Hematopoietic multipotent progenitor cell treated with erythropoietin and hydrocortisone succinate and interleukin-3 and kit ligand, for 17 days (in vitro differentiated cells): ENCODE data around the gene CYP4V2.

Experiments
- DNase-seq: peaks from one replicate; pipeline ENCODE4 v3.0.0-alpha.2; 2015; ENCODE audit warnings: low spot score

CYP4V2 gene

GRCh38 chr4:186191200-186192065, at the start of gene CYP4V2:
TSS of gene CYP4V2 (plus strand) at chr4:186191567. CDS start at chr4:186191824, 257 bp downstream.
- DNase-seq = peak; percentile 50

GRCh38 chr4:186144198-186144945, 47.0 kb upstream of the CYP4V2 start:
- no peak for DNase-seq

DNA sequence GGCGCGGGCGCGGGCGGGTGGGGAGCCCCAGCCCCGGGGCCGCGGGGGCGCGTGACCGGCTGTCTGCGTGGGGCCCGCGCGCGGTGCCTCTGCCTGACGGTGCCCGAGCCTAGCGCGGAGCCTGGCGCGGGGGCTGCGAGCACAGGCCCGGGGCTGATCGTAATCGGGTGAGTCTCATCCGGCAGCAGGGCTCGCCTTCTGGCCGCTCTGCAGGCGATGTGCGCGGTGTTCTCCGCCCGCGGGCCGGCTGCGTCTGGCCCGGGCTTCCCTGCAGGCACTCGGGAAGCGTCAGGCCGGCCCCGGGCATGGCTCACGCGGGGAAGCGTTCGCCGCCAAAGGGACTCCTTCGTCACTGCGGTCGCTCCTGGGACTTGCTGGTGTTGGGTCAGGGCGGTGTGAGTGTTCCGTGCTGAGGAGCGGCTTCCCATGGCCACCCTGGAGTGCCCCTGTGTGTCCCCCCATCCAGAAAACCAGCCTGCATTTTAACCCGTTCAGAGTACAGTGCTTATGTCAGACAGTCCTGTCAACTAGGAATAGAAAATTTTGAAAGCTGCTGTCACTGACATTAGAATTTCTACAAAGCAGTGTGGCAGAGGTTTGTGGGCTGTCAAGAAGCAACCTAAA, 46.3 kb upstream of the CYP4V2 start:
- DNase-seq = no peak

DNA sequence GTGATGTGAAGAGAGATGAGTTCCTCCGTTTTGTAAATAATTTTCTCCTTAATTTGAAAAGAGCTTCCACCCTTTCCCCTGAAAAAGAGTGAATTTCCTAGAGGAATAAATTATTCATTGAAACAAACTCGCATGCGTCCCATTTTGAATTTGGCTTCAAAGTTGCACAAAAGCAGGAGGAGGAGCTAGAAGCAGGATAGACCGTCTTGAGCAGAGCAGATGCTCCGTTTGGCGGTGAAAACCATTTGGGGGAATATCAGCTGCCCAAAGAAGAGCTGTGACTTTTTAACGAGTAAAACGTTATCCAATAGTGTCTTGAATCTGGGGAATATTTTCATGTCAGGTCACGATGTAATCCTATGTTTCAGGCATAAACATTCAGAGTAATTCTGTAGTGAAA, 44.9 kb upstream of the CYP4V2 start:
- no peak for DNase-seq

GRCh38 chr4:186148336-186148975, 42.9 kb upstream of the CYP4V2 start:
- no peak for DNase-seq

DNA sequence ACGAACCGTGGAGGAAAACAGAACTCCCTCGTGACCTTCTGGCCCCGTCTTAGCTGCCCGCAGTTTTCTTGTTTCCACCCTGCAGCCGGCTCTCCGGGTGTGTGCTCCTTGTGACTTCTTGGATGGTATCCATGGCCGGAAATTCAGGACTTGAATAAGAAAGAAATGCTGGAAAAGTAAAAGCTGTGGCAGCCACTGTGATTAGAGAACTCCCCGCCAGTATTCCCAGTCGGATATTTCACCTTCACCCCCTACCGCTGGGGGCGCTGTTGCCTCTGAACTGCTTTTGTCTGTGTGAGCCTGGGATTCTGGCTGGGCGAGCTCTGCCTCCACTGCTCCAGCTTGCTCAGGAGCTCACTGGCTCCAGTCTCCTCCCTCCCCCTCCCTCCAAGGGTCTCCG, 41.5 kb upstream of the CYP4V2 start:
- no peak for DNase-seq

GRCh38 chr4:186150926-186151325, 40.4 kb upstream of the CYP4V2 start:
- no peak for DNase-seq

DNA sequence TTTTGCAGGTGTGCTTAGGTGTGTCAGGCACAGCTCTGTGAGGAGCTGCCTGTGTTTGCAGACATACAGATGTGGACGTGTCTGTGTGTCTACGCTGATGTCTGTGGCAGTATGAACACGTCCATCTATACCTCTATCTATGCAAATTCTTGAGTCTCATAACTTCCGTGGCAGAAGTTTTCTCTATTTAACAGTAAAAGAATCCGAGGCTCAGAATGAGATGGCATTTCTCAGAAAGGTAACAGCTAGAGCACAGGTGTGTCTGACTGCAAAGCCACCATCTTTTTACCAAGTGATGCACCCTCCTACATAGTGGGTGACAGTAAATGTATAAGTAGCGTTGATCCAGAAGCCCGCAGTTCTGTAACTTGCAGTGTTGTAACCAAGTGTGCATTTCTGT, 39.9 kb upstream of the CYP4V2 start:
- no peak for DNase-seq

- no peak for DNase-seq
Measured at GRCh38 chr4:186158021-186158813, 33.1 kb upstream of the CYP4V2 start.

GRCh38 chr4:186158966-186159365, 32.4 kb upstream of the CYP4V2 start:
- DNase-seq = no peak

DNA sequence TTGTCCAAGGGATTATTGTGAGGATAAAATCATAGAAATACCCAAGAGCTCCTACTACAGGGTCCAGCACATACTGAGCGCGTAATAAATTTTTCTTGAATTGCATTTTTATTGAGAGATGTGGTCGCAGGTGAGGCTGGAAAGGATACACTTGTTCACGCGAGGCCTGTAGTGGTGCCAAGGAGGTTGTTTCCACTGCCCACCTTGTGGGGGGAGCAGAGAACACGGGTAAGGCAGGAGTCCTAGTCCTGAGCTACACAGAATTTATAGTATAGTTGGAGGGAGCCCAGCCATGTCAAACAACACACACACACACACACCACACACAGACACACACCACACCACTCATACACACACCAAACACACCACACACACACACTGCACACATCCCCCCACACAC, 31.8 kb upstream of the CYP4V2 start:
- DNase-seq = no peak

GRCh38 chr4:186161138-186161537, 30.2 kb upstream of the CYP4V2 start:
- no peak for DNase-seq

DNA sequence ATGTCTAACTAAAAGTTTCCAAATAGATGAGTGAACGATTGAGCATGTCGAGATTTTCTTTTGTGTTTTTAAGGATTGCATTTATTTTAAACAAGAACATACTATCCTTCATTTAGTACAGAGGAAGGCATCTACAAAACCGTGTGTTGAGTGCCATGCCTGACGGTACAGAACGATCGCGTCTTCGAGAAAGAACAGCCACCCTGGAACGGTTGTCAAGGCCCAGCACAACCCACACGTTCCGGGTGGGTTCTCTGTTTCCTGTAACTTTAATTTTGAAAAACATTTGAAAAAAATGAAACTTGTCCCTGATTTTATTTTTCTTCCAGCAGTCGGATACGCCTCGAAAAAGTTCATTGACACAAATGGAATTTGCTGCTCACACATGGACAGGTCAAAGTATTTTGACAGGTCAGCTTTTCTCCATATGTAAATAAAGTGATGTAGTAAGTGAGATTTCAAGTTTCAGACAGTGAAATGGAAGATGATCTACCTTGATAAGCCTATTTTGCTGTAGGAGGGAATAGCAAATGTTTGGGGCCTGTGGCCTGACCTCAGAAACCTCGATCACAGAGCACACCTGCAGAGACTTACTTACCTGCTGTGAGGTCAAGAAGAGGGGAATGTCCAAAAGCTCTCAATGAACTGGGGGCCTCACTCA, 24.4 kb upstream of the CYP4V2 start:
- no peak for DNase-seq

- no peak for DNase-seq
Measured at GRCh38 chr4:186167605-186168004, 23.8 kb upstream of the CYP4V2 start.

DNA sequence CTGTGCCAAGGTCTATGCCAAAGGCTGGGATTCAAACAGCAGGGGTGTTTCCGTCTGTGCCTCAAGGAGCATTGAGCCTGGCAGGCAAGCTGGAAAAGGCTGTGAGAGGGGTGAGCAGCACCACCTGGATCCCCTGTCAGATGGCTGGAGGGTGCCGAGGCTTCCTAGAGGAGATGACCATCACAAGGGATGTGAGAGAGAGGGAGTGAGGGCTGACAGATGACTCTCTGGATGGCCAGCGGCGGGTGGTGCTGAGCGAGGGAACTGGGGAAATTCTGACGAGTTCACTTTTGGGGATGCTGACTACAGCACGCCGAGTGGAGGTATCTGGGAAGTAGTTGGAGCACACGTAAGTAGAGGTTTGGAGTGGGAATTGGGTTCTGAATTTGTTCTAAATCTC, 22.6 kb upstream of the CYP4V2 start:
- no peak for DNase-seq

DNA sequence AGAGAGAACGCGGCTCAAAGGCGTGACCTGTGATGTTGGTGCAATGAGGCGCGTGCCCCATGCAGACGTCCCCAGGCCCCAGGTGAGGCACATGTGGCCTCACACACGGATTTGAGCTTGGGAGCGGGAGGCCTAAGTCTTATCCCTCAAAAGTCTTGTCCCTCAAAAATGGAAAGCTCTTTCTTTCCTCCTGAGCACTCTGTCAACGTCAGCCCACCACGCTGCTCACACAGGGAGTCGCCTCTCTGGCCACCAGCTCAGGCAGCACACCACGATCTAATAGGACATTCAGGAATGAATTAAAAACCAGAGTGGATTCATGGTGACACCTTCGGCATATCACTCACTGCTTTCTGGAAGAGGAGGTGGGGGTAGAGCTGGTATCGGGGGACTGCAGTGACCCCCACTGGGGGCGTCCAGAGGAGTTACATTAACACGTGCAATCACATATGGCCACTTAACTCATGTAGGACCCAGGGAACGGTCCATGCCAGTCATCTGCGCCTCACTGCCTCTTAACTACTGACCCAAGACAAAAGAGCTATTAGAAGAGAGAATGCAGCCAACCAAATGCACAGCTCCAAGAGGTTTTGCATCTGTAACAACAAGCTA, 21.9 kb upstream of the CYP4V2 start:
- no peak for DNase-seq

DNA sequence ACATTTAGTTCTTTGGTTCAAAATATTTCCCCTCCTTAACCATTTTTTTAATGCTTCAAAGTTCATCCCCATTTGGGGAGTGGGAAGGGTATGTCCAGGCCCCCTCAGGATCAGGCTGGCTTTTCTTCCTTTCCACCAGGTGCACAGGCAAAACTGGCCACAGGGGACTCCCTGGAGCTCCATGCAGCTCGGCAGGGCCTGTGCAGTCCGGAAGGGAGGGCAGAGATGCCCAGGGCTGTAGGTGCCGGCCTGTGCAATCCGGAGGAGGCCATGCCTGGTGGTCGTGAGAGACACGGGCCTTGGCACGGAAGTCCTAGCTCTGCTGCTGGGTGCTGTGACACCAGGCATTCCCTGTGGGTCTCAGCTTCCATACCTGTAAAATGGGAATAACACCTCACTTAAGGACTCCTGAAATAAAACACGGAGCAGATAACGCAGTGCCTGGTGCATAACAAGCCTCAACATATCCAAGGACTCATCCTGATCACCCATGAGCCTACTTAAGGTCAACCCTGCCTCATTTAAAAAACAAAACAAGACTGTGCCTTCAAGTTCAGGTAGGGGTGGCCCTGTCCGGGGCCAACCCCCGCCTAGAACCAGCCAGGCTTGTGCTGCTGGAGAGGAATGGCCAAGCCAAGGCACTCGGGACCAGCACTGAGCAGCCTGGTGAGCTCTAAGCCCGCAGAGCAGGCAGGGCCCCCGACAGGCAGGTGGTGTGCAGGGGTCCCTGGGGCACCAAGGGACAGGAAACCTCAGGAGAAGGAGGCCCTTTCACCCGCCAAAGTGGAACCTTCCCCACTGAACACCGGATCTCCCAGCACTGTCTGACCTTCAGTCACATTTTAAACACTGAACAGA, 21.2 kb upstream of the CYP4V2 start:
- DNase-seq = no peak

- DNase-seq = no peak
Measured at GRCh38 chr4:186170966-186171365, 20.4 kb upstream of the CYP4V2 start.

DNA sequence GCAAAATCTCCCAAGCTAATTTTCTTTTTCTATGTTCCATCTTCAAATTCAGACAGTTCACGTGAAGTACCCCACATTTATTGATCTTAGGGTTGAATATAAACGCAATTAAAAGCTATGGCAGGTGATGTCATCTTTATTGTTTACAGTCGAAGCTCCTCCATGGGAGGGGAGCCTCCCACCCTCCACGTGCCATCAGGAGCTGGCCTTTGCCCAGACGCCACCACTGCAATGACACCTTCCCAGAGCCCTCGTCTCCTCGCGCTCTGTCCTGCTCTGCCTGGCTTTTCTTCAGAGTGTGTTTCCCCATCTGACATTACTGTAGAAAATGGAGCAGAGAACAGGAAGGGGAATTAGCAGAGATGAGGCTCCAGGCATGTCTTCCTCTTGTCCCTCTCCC, 18.8 kb upstream of the CYP4V2 start:
- DNase-seq = no peak

- no peak for DNase-seq
Measured at GRCh38 chr4:186188107-186188506, 3.3 kb upstream of the CYP4V2 start.
